HUES48 (cell line): ENCODE data around the gene NDUFV1.

Experiments used
- H3K27ac ChIP-seq: one replicate; pipeline ENCODE4 v1.7.0; 2013; ENCODE audit warnings: low read depth, low read length, inconsistent platforms
- H3K27me3 ChIP-seq: 2 replicates; pipeline ENCODE4 v1.6.1; 2013; ENCODE audit warnings: mild to moderate bottlenecking, low read length; ENCODE audit not compliant: control insufficient read depth, insufficient read depth
- H3K36me3 ChIP-seq: 2 replicates; pipeline ENCODE4 v1.6.1; 2013; ENCODE audit warnings: low read length; ENCODE audit not compliant: control insufficient read depth, insufficient read depth
- H3K4me1 ChIP-seq: 2 replicates; pipeline ENCODE4 v1.6.1; 2013; ENCODE audit warnings: mild to moderate bottlenecking, low read length; ENCODE audit not compliant: control insufficient read depth, insufficient read depth
- H3K4me3 ChIP-seq: 2 replicates; pipeline ENCODE4 v1.5.1; 2013; ENCODE audit warnings: mild to moderate bottlenecking, low read depth, low read length
- H3K9ac ChIP-seq: 2 replicates; pipeline ENCODE4 v1.6.1; 2013; ENCODE audit warnings: mild to moderate bottlenecking, low read depth, low read length, moderate library complexity
- H3K9me3 ChIP-seq: 2 replicates; pipeline ENCODE4 v1.6.1; 2013; ENCODE audit warnings: low read length; ENCODE audit not compliant: control insufficient read depth, insufficient read depth

Gene NDUFV1

DNA sequence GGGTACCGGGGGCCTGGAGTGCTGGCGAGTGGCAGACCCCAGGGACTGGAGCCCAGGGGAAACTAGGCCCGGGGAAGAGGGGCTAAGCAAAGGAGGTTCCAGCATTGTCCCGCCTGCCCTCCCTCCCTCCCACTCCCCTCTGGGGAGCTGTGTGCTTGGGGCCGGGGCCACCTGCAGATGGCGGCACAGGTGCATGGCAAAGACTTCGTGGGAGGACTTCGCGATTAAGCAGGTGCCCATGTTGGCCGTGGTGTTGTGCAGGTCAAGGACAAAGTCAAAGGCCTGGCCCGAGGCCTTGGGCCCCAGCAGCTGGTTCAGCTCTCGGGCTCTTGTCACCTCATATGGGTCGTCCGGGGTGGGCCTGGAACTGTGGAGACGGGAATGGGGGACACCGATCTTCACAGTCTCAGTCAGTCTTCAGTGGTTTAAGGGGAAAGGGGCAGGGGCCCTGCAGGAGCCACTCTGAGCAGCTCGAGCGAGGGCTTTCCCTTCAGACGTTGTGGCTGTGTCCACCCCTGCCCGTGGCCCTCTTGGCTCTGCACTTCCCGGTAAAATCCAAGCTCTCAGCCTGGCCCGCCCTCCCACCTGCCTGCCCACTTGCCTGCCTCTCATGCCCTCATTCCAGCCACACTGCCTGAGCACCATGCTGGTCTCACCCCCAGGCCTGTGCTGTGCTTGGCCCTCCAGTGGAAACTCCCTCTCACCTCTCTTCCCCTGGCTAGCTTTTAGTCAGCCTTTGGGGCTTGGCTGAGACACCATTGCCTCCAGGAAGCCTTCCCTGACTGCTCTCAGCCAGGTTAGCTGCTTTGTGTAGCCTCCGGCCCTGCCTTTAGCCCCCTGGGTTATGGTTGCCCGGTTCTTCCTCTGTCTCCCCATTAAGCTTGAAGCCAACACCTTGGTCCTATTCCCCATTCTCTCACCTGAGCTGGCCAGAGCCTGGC is 39.1 kb downstream of the NDUFV1 start:
- Histone ChIP-seq H3K9me3 (no peaks in the 10 kb centered on the region), H3K9ac (no peak overlapping the region), H3K36me3 (no peaks in the 10 kb centered on the region), H3K4me3 (no peak overlapping the region), H3K27me3 (peaks cover 3% of the 10 kb centered on the region; the same call in 1 of the 2 replicates), H3K27ac (no peak overlapping the region), H3K4me1 (no peaks in the 10 kb centered on the region)

DNA sequence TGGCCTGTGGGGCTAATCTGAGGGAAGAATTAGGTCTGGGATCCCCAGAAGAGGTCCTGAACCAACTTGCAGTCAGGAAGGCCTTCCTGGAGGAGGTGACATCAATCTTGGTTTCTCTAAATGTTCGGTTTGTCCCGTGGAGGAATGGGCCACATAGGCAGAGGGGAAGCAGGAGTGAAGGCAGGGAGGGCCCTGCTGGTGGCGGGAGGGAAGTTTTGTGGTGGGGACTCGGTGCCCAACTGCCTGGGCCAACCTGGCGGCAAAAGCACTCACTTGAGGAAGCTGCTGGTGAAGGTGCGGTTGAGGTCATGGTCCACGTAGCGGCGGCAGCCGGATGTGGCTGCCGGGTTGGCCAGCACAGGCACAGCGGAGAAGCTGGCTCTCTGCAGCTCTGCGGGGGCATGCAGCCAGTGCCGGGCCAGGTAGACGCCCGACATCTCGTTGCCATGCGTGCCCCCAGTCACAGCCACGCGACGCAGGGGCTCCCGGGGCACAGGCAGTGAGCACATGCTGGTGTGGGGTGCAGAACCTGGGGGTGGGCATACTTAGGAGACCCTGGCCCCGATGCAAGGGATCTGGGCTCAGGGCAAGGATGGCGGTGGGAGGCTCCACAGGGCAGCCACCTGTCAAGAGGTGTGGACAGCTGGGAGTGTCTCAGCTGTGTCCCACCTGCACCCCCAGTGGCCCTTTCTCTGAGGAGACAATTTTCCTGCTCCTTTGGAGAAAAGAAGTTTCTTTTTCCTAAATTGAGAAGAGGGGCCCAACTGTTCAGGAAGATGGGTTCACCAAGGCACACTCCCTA is 40.0 kb downstream of the NDUFV1 start:
- H3K36me3 ChIP-seq, result no peaks in the 10 kb centered on the region
- no peak overlapping the region for H3K9ac ChIP-seq
- no peaks in the 10 kb centered on the region for H3K27me3 ChIP-seq
- no peak overlapping the region for H3K4me3 ChIP-seq
- no peaks in the 10 kb centered on the region for H3K4me1 ChIP-seq
- no peak overlapping the region for H3K27ac ChIP-seq
- H3K9me3 ChIP-seq, result no peaks in the 10 kb centered on the region

DNA sequence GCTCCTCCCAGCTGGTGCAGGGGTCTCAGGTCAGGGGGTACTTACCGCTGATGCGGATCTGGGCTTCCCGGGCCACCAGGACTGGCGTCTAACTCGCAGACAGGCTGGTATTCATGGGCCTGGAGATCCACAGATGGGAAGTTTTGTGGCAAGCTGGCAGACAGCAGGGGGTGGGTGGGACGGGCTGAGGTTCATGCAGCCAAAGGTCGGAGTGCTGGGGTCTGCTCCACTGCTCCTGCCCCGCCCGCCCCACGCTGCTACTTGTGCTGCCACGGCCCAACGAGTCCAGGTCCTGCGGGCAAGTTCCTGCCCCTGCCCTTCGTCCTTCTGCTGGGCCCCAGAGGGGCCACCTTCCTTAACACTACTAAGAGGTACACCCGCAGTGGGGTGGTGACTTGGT is 40.7 kb downstream of the NDUFV1 start:
- no peak overlapping the region for H3K4me3 ChIP-seq
- no peak overlapping the region for H3K9ac ChIP-seq
- no peaks in the 10 kb centered on the region for H3K9me3 ChIP-seq
- no peaks in the 10 kb centered on the region for H3K27me3 ChIP-seq
- H3K27ac ChIP-seq, result no peak overlapping the region
- H3K36me3 ChIP-seq, result no peaks in the 10 kb centered on the region
- H3K4me1 ChIP-seq, result no peaks in the 10 kb centered on the region

DNA sequence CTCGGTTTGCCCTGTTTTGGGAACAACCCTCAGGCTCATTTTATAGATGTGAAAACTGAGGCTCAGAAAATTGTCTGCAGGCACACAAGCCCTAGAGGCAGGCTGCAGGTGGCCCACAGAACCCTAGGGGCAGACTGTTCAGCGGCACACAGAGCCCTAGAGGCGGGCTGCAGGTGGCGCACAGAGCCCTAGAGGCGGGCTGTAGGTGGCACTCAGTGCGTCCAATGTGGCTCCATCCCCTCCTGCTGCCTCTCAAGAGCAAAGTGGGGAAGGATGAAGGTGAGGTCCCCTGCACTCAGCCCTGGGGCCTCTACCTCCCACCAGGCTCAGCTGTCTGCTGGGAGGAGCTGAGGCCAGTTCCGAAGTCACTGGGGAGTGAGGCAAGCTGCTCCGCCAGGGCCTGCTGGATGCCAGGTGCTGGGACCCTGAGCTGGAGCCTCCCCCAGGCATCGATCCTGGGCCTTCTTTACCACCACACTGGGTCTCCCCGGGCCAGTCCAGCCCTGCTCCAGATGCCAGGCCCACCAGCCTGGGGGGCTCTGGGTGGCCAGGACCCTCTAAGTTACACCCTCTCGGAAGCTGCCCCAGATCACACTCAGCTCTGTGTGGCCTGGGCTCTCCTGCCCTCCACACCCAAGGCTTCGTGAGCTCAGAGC is 41.5 kb downstream of the NDUFV1 start:
- H3K4me1 ChIP-seq, result no peaks in the 10 kb centered on the region
- H3K36me3 ChIP-seq, result no peaks in the 10 kb centered on the region
- no peak overlapping the region for H3K9ac ChIP-seq
- no peak overlapping the region for H3K4me3 ChIP-seq
- H3K27ac ChIP-seq, result no peak overlapping the region
- no peaks in the 10 kb centered on the region for H3K27me3 ChIP-seq
- no peaks in the 10 kb centered on the region for H3K9me3 ChIP-seq

DNA sequence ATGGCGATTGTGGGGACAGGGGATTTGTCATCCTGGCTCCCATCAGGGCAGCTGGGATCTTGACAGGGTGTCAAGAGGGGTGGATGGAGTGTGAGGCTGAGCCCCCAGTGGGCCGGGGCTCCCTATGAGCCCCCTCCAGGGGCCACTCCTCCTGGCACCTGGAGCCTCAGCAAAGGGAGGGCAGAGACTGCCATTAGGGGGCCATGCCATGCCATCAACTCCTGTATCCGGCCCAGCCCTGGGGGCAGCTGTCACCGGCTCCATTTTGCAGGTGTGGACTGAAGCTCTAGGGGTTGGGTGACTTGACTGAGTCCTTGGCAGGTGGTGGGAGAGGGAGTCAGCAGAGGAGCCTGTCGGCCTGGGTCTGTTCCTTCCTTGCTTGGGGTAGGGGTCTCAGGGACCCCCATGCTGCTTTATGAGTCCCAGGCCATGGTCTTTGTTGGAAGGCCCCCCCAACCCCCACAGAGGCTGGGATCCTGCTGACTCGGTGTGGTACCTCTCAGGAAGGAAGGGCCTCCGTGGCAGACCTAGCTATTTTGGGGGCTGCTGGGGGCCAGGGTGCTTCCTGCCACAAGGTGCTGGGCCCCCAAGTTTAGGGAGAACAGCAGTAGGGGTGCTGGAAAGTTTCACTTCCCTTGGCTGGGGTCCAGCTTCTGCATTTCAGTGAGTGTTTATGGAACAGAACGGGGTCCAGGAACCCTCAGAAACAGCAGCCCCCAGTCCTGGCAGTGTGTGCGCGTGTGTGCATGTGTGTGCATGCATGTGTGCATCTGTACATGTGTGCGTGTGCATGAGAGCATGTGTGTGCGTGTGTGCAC is 42.3 kb downstream of the NDUFV1 start:
- H3K27me3 ChIP-seq, result no peaks in the 10 kb centered on the region
- no peaks in the 10 kb centered on the region for H3K4me1 ChIP-seq
- no peaks in the 10 kb centered on the region for H3K9me3 ChIP-seq
- no peak overlapping the region for H3K27ac ChIP-seq
- H3K4me3 ChIP-seq, result no peak overlapping the region
- H3K36me3 ChIP-seq, result no peaks in the 10 kb centered on the region
- H3K9ac ChIP-seq, result no peak overlapping the region

DNA sequence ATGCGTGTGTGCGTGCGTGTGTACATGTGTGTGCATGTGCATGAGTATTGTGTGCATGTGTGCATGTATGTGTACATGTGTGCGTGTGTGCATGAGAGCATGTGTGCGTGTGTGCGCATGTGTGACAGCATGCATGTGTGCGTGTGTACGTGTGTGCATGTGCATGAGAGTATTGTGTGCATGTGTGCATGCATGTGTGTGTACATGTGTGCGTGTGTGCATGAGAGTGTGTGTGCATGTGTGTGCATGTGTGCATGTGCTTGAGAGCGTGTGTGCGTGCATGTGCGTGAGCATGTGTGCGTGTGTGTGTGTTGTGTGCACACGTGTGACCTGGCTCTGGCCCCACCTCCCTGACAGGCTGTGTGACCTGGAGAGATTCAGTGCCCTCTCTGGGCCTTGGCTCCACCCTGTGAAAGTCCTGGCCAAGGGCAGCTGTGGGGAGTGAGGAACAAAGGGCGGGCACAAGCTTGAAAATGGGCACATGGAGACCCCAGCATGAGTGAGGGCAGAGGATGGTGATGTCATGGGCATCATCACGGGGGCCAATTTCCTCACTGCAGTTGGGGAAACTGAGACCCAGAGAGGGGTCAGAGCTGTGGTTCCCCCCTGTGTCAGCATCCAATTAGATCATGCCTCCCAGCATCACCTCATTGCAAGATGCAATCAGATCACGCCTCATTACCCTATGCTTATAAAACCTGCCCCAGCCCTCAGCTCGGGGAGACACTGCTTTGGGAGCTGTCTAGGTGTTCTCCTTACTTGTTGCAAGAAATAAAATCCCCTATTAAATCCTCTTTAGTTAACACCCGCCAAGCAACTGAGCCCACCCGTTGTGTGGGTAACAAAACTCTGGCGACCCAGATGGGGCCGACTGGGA is 43.1 kb downstream of the NDUFV1 start:
- no peak overlapping the region for H3K9ac ChIP-seq
- no peaks in the 10 kb centered on the region for H3K36me3 ChIP-seq
- H3K27me3 ChIP-seq, result no peaks in the 10 kb centered on the region
- H3K9me3 ChIP-seq, result no peaks in the 10 kb centered on the region
- no peaks in the 10 kb centered on the region for H3K4me1 ChIP-seq
- H3K4me3 ChIP-seq, result no peak overlapping the region
- H3K27ac ChIP-seq, result no peak overlapping the region

DNA sequence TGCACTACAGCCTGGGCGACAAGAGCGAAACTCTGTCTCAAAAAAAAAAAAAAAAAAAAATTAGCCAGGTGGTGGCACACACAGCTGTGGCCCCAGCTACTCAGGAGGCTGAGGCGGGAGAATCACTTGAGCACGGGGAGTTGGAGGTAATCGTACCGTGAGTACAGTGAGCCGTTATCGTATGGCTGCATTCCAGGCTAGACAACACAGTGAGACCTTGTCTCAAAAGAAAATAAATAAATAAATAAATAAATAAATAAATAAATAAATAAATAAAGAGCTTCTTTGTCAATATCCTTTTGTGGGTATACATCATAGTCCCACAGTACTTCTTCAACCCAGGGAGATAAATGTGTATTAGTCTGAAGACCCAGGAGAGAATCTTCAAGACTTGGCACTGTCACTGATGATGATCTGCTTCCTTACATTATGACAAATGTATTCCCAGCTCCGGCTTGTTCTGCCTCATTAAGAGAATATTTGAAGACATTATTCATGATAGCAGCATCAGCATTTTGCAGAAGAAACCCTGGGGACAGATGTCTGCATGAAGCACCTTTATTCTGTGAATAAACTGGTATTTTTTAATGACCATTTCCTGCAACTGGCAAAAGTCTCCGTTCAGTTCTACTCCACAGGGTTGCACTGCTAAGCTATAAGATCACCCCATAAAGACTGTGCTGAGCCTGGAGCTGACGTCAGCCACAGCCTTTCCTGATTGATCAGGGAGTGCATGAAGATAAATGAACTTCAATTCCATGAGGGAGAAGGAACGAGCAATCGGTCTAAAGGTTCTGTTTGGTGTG is 45.4 kb downstream of the NDUFV1 start:
- Histone ChIP-seq H3K4me1 (no peaks in the 10 kb centered on the region), H3K9me3 (peaks cover 15% of the 10 kb centered on the region), H3K27ac (no peak overlapping the region), H3K4me3 (no peak overlapping the region), H3K9ac (no peak overlapping the region), H3K27me3 (no peaks in the 10 kb centered on the region), H3K36me3 (no peaks in the 10 kb centered on the region)

DNA sequence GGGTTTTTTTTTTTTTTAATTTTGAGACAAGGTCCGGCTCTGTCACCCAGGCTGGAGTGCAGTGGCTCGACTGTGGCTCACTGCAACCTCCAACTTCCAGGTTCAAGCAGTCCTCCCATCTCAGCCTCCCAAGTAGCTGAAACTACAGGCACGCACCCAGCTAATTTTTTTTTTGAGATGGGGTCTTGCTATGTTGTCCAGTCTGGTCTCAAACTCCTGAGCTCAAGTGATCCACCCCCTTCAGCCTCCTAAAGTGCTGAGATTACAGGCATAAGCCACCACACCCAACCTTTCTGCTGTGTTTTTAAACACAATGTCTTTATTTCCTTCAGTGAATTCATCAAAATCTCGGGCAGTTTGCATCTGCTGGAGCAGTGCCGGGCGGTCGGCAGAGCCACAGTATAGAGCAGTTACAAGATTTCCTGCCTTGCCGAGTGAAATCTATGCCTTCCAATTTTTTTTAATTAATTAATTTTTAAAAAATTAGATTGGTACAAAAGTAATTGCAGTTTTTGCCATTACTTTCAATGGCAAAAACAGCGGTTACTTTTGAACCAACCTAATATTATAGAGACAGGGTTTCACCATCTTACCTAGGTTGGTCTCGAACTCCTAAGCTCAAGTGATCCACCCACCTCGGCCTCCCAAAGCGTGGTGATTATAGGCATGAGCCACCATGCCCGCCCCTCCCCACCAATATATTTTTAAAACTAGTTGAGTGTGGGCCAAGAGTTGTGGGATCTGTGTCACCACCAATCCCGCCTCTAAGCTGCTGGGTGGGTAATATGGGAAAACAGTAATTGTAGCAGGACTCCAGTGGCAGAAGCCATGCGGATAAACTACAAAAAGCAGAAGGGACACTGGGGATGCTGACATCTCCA is 46.5 kb downstream of the NDUFV1 start:
- Histone ChIP-seq H3K9me3 (peaks cover 15% of the 10 kb centered on the region), H3K36me3 (no peaks in the 10 kb centered on the region), H3K27me3 (no peaks in the 10 kb centered on the region), H3K4me1 (no peaks in the 10 kb centered on the region), H3K4me3 (no peak overlapping the region), H3K27ac (no peak overlapping the region), H3K9ac (no peak overlapping the region)

DNA sequence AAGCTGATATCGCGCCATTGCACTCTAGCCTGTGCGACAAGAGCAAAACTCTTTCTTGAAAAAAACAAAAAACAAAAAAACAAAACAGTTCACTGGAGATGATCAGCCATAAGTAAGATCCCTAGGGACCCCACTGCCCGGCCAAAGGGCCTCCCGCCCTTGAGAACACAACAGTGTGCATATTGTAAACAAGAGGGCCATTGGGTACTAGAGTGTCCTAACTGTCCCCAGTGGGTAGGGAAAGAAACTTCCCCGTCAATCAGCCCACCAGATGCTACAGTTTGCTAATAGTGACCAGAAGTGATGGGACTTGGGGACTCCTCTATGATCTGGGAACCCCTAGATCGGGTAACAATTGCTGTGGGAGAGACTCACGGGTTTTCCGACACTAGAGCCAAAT is 47.5 kb downstream of the NDUFV1 start:
- H3K4me3 ChIP-seq, result no peak overlapping the region
- no peak overlapping the region for H3K9ac ChIP-seq
- H3K36me3 ChIP-seq, result no peaks in the 10 kb centered on the region
- no peaks in the 10 kb centered on the region for H3K4me1 ChIP-seq
- no peak overlapping the region for H3K27ac ChIP-seq
- peaks cover 17% of the 10 kb centered on the region for H3K9me3 ChIP-seq
- H3K27me3 ChIP-seq, result no peaks in the 10 kb centered on the region
